Upper lobe of left lung (tissue), 4 donors: ENCODE measurements around the gene RBM41.

ENCODE experiments used
- EP300 ChIP-seq, 4 donors: sonication (generic); formaldehyde crosslinking; IDR thresholded peaks; one replicate each; pipeline ENCODE4 v1.5.1; 2017; ENCODE audit warnings: antibody characterized with exemption in 4 of 4, control low read depth in 2 of 4
- POLR2A ChIP-seq, 4 donors: fragments of 450-650 bp; IDR thresholded peaks; one replicate each; pipeline ENCODE4 v1.5.1; 2016 to 2017; ENCODE audit warnings: antibody characterized with exemption in 4 of 4, mild to moderate bottlenecking in 2 of 4
- TF ChIP-seq, protein P1 (sequence below), 6 experiments: fragments of 450-650 bp in 4 of 6; fragments of 200-600 bp in 2 of 6; sonication (generic) in 2 of 6; IDR thresholded peaks; one replicate each; pipeline ENCODE4 v1.5.1; 2016 to 2019; ENCODE audit warnings: antibody characterized with exemption in 6 of 6

DNA sequence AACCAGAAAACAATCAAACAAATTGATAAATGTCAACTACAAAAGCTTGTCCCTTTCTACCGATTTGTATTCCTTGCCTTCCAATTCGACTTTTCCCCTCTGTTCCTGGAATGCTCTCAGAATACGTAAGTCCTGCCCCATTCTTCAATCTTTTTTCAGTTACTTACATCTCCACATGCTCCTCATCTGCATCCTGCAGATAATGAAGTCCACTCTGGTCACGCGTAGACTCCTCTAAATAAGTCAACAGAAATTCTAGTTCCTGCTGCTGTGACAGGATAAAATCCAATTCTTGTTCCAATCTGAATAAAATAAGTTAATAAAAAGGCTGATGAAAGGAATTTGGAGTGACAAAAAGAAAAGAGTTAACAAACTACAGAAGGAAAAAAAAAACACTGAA, 34.4 kb upstream of the RBM41 start:
- TF ChIP-seq, protein P1, sequence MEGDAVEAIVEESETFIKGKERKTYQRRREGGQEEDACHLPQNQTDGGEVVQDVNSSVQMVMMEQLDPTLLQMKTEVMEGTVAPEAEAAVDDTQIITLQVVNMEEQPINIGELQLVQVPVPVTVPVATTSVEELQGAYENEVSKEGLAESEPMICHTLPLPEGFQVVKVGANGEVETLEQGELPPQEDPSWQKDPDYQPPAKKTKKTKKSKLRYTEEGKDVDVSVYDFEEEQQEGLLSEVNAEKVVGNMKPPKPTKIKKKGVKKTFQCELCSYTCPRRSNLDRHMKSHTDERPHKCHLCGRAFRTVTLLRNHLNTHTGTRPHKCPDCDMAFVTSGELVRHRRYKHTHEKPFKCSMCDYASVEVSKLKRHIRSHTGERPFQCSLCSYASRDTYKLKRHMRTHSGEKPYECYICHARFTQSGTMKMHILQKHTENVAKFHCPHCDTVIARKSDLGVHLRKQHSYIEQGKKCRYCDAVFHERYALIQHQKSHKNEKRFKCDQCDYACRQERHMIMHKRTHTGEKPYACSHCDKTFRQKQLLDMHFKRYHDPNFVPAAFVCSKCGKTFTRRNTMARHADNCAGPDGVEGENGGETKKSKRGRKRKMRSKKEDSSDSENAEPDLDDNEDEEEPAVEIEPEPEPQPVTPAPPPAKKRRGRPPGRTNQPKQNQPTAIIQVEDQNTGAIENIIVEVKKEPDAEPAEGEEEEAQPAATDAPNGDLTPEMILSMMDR (IDR thresholded peaks at IDR 0.05) = no peak
- no peak for TF ChIP-seq POLR2A (IDR thresholded peaks at IDR 0.05)
- TF ChIP-seq EP300 (IDR thresholded peaks at IDR 0.05) = no peak
